Ovary (tissue), 3 donors: ENCODE measurements around the gene ENTPD8.

Experiments
- CTCF ChIP-seq, 3 donors: fragments of 450-650 bp in 2 of 3; fragments of 200-600 bp in 1 of 3; IDR thresholded peaks; one replicate each; pipeline versions ENCODE4 v1.5.1 to v1.8.0; 2016 to 2022; ENCODE audit warnings: antibody characterized with exemption in 3 of 3, mild to moderate bottlenecking in 1 of 3
- EP300 ChIP-seq: sonication (generic); formaldehyde crosslinking; IDR thresholded peaks from one replicate; pipeline ENCODE4 v1.6.1; 2017; ENCODE audit warnings: antibody characterized with exemption
- POLR2A ChIP-seq: fragments of 450-650 bp; IDR thresholded peaks from one replicate; pipeline ENCODE4 v1.6.1; 2017; ENCODE audit warnings: antibody characterized with exemption, mild to moderate bottlenecking, moderate library complexity
- donor health status: DM: no; HTN: no; CAD: no.

- TF ChIP-seq EP300 (no peak), POLR2A (no peak), CTCF (IDR thresholded peaks at IDR 0.05) (no peak)
Observed at GRCh38 chr9:137433916-137434431, 7.2 kb downstream of the ENTPD8 start.
